ENCODE results near the gene LTF. TPM values are rescaled to one million over a fixed set of nuclear protein-coding genes. Genes with fewer than 3 reads are reported as not detected.
"Not testable (repeated sequence)": the region's sequence is repeated elsewhere in the genome, so short reads cannot be mapped to it uniquely, and the experiment has no call there.

Gene LTF
- total RNA-seq, 1 donor from 2014 or later, result not detected

DNA sequence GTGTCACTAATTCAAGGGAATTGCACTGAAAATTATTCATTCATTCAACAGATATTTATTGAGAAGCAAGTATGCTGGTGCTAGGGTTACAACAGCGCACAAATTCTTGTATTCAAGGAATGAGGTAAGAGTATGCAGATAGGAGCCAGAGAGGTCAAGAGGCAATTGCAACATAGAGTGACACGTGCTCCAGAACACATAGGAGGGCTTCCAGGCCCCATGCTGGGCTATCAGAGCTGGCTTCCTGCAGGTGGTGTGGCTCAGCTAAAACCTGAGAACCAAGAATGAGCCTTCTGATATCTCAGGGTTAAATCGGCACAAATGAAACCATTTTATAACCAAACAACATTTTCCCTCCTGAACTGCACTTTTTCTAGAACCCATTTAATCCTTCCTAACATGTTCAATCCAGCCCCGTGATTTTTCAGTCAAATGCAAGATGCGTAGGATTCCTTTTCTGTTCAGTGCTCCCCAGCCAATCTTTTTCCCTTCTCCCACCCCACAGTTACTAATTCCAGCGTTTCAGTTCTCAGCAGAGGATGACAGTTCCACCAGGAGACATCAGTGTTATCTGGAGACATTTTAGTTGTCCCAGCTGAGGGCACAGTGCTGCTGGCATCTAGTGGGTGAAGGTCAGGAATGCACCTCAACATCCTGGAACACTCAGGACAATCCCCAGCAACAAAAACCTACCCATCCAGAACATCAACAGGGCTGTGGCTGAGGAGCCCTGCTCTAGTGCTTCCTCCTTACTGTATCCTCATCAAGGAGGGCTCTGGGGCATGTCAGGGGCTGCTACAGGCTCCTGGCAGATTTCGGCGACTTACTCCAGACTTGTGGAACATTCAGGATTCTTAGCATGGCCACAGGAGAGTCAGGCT is 70.9 kb downstream of the LTF start:
- no peak overlapping the region for H3K4me3 ChIP-seq (ENCODE audit: low read depth, low read length)
- no peak for DNase-seq (ENCODE audit: low read depth)
- TF ChIP-seq, protein P1, sequence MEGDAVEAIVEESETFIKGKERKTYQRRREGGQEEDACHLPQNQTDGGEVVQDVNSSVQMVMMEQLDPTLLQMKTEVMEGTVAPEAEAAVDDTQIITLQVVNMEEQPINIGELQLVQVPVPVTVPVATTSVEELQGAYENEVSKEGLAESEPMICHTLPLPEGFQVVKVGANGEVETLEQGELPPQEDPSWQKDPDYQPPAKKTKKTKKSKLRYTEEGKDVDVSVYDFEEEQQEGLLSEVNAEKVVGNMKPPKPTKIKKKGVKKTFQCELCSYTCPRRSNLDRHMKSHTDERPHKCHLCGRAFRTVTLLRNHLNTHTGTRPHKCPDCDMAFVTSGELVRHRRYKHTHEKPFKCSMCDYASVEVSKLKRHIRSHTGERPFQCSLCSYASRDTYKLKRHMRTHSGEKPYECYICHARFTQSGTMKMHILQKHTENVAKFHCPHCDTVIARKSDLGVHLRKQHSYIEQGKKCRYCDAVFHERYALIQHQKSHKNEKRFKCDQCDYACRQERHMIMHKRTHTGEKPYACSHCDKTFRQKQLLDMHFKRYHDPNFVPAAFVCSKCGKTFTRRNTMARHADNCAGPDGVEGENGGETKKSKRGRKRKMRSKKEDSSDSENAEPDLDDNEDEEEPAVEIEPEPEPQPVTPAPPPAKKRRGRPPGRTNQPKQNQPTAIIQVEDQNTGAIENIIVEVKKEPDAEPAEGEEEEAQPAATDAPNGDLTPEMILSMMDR (conservative IDR thresholded peaks at IDR 0.05; ENCODE audit: low read depth, low read length), result peak; percentile 17

DNA sequence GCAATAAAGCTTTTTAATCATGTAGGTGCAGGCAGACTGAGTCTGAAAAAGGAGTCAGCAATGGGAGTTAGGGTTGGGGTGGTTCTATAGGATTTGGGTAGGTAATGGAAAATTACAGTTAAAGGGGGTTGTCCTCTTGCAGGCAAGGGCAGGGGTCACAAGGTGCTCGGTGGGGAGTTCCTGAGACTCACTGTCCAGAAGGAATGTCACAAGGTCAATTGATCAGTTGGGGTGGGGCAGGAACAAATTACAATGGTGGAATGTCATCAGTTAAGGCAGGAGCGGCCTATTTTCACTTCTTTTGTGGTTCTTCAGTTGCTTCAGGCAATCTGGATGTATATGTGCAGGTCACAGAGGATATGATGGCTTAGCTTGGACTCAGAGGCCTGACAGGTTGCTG is 71.7 kb downstream of the LTF start:
- no peak for DNase-seq (ENCODE audit: low read depth)
- no peak overlapping the region for H3K4me3 ChIP-seq (ENCODE audit: low read depth, low read length)
- TF ChIP-seq, protein P1 (conservative IDR thresholded peaks at IDR 0.05; ENCODE audit: low read depth, low read length), result no peak

DNA sequence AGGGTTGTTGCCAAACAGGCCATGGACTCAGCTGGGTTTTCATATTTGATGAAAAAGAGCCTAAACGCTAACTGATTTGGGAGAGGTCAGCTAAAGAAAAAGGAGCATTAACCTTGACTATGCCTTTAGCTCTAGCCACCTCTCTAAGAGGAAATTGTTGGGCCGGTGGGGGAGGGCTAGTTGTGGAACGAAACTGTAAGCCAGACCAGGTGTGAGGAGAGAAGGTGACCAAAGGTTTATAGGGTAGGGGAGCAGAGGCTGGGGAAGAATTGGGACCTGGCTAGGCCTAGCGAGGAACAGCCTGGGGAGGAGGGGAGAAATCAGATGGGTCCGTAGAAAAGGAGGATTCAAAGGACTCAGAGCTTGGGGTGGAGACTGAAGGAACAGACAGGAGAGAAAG is 73.2 kb downstream of the LTF start:
- H3K4me3 ChIP-seq (ENCODE audit: low read depth, low read length); DNase-seq (ENCODE audit: low read depth): not testable (repeated sequence)

DNA sequence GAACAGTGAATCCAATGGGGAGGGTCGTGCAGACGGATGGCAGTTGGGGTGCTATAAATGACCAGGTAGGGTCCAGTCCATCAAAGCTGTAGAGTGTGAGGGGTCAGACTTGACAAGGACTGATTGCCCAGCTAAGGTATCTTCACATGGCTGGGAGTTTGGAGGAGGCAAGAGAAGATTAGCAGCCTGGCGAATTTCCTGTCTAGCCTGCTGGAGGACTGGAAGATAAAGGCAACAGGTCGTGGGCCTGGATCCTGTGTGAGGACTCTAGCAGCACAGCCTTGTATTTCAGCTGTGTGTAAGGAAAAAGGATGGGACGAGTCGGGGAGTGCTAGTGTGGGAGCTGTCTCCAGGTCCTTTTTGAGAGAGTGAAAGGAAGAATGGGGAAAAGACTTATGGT is 75.4 kb downstream of the LTF start:
- DNase-seq (ENCODE audit: low read depth), result no peak
- TF ChIP-seq, protein P1 (conservative IDR thresholded peaks at IDR 0.05; ENCODE audit: low read depth, low read length), result no peak
- H3K4me3 ChIP-seq (ENCODE audit: low read depth, low read length), result no peak overlapping the region

DNA sequence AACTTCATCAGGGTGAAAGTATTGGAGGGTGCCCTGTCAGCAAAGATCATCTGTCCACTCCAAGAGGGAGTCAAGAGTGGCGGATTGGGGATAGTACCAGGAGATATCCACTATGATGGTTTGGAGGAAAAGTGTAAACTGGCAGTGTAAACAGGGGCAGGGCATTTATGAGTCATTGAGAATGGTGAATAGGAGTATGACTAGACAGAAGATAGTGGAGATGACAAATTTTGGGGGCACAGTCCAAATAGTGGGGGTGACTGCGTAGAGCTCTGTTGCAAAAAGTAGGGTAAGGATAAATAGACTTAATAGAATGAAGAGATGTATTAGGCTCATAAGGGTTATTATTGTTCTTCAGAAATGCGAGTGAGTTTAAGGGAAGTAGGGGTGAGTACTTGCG is 75.9 kb downstream of the LTF start:
- H3K4me3 ChIP-seq (ENCODE audit: low read depth, low read length); DNase-seq (ENCODE audit: low read depth): not testable (repeated sequence)

DNA sequence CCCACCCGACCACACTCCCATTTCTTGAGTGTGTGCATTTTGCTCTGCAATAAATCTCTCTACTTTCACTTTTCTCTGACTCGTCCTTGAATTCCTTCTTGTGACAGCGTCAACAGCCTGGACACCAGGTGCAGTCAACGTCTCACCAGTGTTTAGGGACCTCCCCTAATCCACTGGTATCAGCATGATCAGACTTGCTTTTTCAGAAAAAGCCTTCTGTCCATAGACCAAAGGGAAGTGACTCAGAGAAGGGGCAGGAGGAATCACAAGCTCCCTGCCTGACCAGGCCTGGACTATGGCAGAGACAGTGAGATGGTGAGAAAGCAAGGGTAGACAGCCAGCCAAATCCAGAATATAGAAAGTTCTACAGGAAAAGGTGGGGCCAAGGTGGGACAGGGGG is 78.5 kb downstream of the LTF start:
- no peak for DNase-seq (ENCODE audit: low read depth)
- H3K4me3 ChIP-seq (ENCODE audit: low read depth, low read length), result no peak overlapping the region
- TF ChIP-seq, protein P1 (conservative IDR thresholded peaks at IDR 0.05; ENCODE audit: low read depth, low read length), result no peak

Other genes with a start within 250 kb of the LTF start
- not detected in 2 replicates for gene CCR3, start 222.4 kb downstream of the LTF start, total RNA-seq
- not detected in 2 replicates for gene CCR2, start 110.8 kb downstream of the LTF start, total RNA-seq
- not detected in 2 replicates for gene CCR5, start 94.0 kb downstream of the LTF start, total RNA-seq
- not detected in 2 replicates for gene CCRL2, start 57.6 kb downstream of the LTF start, total RNA-seq
- not detected in 2 replicates for gene RTP3, start 33.1 kb upstream of the LTF start, total RNA-seq
- not detected in 2 replicates for gene LRRC2, start 101.4 kb upstream of the LTF start, total RNA-seq
- gene FAM240A, start 147.6 kb upstream of the LTF start, total RNA-seq, result not detected in 2 replicates
- 9.0 and 17.8 TPM in 2 replicates for gene ALS2CL, start 228.8 kb upstream of the LTF start, total RNA-seq
- gene TMIE, start 236.5 kb upstream of the LTF start, total RNA-seq, result not detected in 2 replicates